GM12878 (cell line): ENCODE measurements around the gene ANO9. TPM values are rescaled to one million over a fixed set of nuclear protein-coding genes. Genes with fewer than 3 reads are reported as not detected.

Experiments
- ATAC-seq: fragments of 200-7000 bp; cut with Tn5 transposase; 3 replicates; pipeline ENCODE4 v1.9.1; 2020; ENCODE audit warnings: mild to moderate bottlenecking, moderate library complexity
- BruUV-seq: library from RNA; stranded (reverse); fragments of 400-500 nt; replicated peaks from 2 replicates; lab custom pipeline; 2021; lab: Mats Ljungman, UMichigan
- CTCF ChIA-PET: fragments of 300-600 bp; sonication (Branson Sonifier 250); formaldehyde crosslinking; extraction: SDS; loops from one replicate; lab custom pipeline; 2021; ENCODE audit warnings: inconsistent platforms; lab: Yijun Ruan, JAX
- POLR2A ChIA-PET: fragments of 350-600 bp; formaldehyde crosslinking; extraction: SDS; loops from one replicate; lab custom pipeline; 2021; ENCODE audit warnings: inconsistent platforms; lab: Charles Lee
- RAD21 ChIA-PET: fragments of 300-600 bp; sonication (Branson Sonifier 250); formaldehyde crosslinking; loops from one replicate; lab custom pipeline; 2023; ENCODE audit warnings: antibody characterized with exemption; ENCODE audit not compliant: unreplicated experiment; lab: Charles Lee
- SMC1A ChIA-PET: fragments of 300-600 bp; sonication (Branson Sonifier 250); formaldehyde crosslinking; loops from one replicate; lab custom pipeline; 2023; ENCODE audit not compliant: unreplicated experiment, uncharacterized antibody; lab: Charles Lee
- DNase-seq: peaks from one replicate; pipeline ENCODE4 v3.0.0-alpha.2; 2011; ENCODE audit warnings: low read depth, low spot score
- FAIRE-seq: peaks from 3 replicates; lab custom pipeline; 2011; peaks lifted over from hg19 to GRCh38; lab: Jason Lieb, UNC
- H2AFZ ChIP-seq: 2 replicates; pipeline ENCODE4 v1.6.0; 2011; ENCODE audit warnings: low read depth, low read length, control low read depth; ENCODE audit not compliant: control insufficient read depth
- H3K27ac ChIP-seq: 2 replicates; pipeline ENCODE4 v1.5.1; 2011; ENCODE audit warnings: control low read depth; ENCODE audit not compliant: control insufficient read depth, insufficient read depth
- H3K27me3 ChIP-seq, 2 experiments: replicated peaks in 1 of 2; 2 replicates each; pipeline versions ENCODE4 v1.6.0 to v1.6.1; 2011; ENCODE audit warnings: low read length in 1 of 2; ENCODE audit not compliant: control insufficient read depth in 2 of 2, insufficient read depth in 2 of 2
- H3K36me3 ChIP-seq, 2 experiments: 2 replicates each; pipeline ENCODE4 v1.5.1; 2011; ENCODE audit warnings: low read length in 1 of 2; ENCODE audit not compliant: control insufficient read depth in 2 of 2, insufficient read depth in 2 of 2
- H3K4me1 ChIP-seq: 2 replicates; pipeline ENCODE4 v1.6.1; 2011; ENCODE audit warnings: mild to moderate bottlenecking, low read length, moderate library complexity, mixed read lengths; ENCODE audit not compliant: control insufficient read depth, insufficient read depth
- H3K4me2 ChIP-seq: 2 replicates; pipeline ENCODE4 v1.6.0; 2011; ENCODE audit warnings: control low read depth; ENCODE audit not compliant: control insufficient read depth, insufficient read depth
- H3K4me3 ChIP-seq: fragments of 200-600 bp; sonication (generic); 2 replicates; pipeline ENCODE4 v1.5.1; 2016
- H3K79me2 ChIP-seq: 2 replicates; pipeline ENCODE4 v1.6.0; 2011; ENCODE audit warnings: low read length; ENCODE audit not compliant: control insufficient read depth, insufficient read depth
- H3K9ac ChIP-seq: 2 replicates; pipeline ENCODE4 v1.8.0; 2011; ENCODE audit warnings: low read length, control low read depth, mixed read lengths; ENCODE audit not compliant: control insufficient read depth, insufficient read depth
- H3K9me3 ChIP-seq: replicated peaks from 3 replicates; pipeline ENCODE4 v1.5.1; 2011; ENCODE audit warnings: mild to moderate bottlenecking, low read length; ENCODE audit not compliant: control insufficient read depth, insufficient read depth
- H4K20me1 ChIP-seq: 2 replicates; pipeline ENCODE4 v1.6.0; 2011; ENCODE audit not compliant: control insufficient read depth, insufficient read depth
- E2F4 ChIP-seq: IDR thresholded peaks from 2 replicates; pipeline ENCODE4 v1.6.1; 2012; ENCODE audit warnings: low read depth, low read length, improper control_type of control experiment
- ELK1 ChIP-seq: IDR thresholded peaks from 2 replicates; pipeline ENCODE4 v1.6.1; 2012; ENCODE audit warnings: low read depth, low read length, improper control_type of control experiment
- FOS ChIP-seq: IDR thresholded peaks from 3 replicates; pipeline ENCODE4 v1.6.1; 2011; ENCODE audit warnings: borderline replicate concordance; ENCODE audit not compliant: insufficient read length; ENCODE audit errors: extremely low read depth
- MEF2B ChIP-seq: fragments of 450-650 bp; IDR thresholded peaks from 2 replicates; pipeline ENCODE4 v1.6.1; 2018; ENCODE audit warnings: mild to moderate bottlenecking, moderate library complexity; ENCODE audit not compliant: partially characterized antibody, poor library complexity, severe bottlenecking
- POU2F2 ChIP-seq: IDR thresholded peaks from 3 replicates; pipeline ENCODE4 v1.6.1; 2011; ENCODE audit warnings: low read depth, mild to moderate bottlenecking, low read length, borderline replicate concordance
- REST ChIP-seq: IDR thresholded peaks from 2 replicates; pipeline ENCODE4 v1.6.1; 2012; ENCODE audit warnings: mild to moderate bottlenecking, low read depth, low read length
- SIX5 ChIP-seq: IDR thresholded peaks from 2 replicates; pipeline ENCODE4 v1.6.1; 2011; ENCODE audit warnings: mild to moderate bottlenecking, low read depth, low read length, moderate library complexity; ENCODE audit not compliant: severe bottlenecking
- USF1 ChIP-seq: IDR thresholded peaks from 2 replicates; pipeline ENCODE4 v1.6.1; 2011; ENCODE audit warnings: borderline replicate concordance, low read depth, mild to moderate bottlenecking, moderate library complexity, mixed read lengths, low read length; ENCODE audit not compliant: insufficient read depth; ENCODE audit errors: extremely low read length
- WGBS: methylation state at CpG from one replicate; pipeline ENCODE4 v1.1.6; 2016; ENCODE audit warnings: low lambda C conversion rate; ENCODE audit not compliant: insufficient replicate concordance, insufficient coverage; ENCODE audit errors: missing lambda C conversion rate; 5-methylcytosine and 5-hydroxymethylcytosine counted together
- in situ Hi-C: fragments of 300-500 bp; cut with MboI; formaldehyde crosslinking; loops from 9 replicates; pipeline ENCODE4 v1.14.3; 2018; ENCODE audit warnings: mixed read lengths
- intact Hi-C: fragments of 100-400 bp; cut with micrococcal nuclease; formaldehyde crosslinking; loops from one replicate; pipeline ENCODE4 v1.14.2; 2022; ENCODE audit not compliant: unreplicated experiment
- polyA plus RNA-seq, 11 experiments: library from polyadenylated mRNA; depleted of rRNA in 4 of 11; unstranded in 6 of 11; stranded (reverse) in 5 of 11; fragments of >200 nt; fragmentation: Nextera tagmentation in 4 of 11; fragmentation: Illumina TruSeq in 1 of 11; extraction: Ambion mirVana in 4 of 11; extraction: Trizol in 1 of 11; gene quantifications; 1 replicate in 1 of 11; 2 replicates in 10 of 11; pipeline versions ENCODE4 v1.2.1 to v1.2.3, GENCODE V29; 2011 to 2016; ENCODE audit warnings: inconsistent platforms in 2 of 11, missing spikeins in 2 of 11, low read depth in 1 of 11
- total RNA-seq, 4 experiments: library from RNA; depleted of rRNA in 3 of 4; stranded (reverse); fragments of >200 nt in 3 of 4; fragmentation: Illumina TruSeq in 1 of 4; extraction: Trizol in 1 of 4; gene quantifications; 2 replicates each; pipeline versions ENCODE4 v1.2.1 to v1.2.3, GENCODE V29; 2013 to 2021

ANO9 gene
- total and polyA plus RNA-seq, 10 of the 15 experiments (the other 5 are each of a cell fraction or from before 2014, with no cell fraction given), result 0.21 to 42.3 (median 12.0) TPM

- in situ Hi-C loops, result no loop called here
- ChIA-PET RAD21 (no interaction called here), POLR2A (no interaction called here), SMC1A (no interaction called here), CTCF (no interaction called here)
- Histone ChIP-seq H3K4me1 (no peaks in the 10 kb centered on the region), H4K20me1 (no peaks in the 10 kb centered on the region), H3K4me2 (no peak overlapping the region), H3K9me3 (no peaks in the 10 kb centered on the region), H3K27ac (no peak overlapping the region), H3K9ac (no peak overlapping the region), H2AFZ (no peak overlapping the region), H3K36me3 (no peaks in the 10 kb centered on the region; a peak in 1 of 4 replicates), H3K4me3 (no peak overlapping the region), H3K27me3 (no peaks in the 10 kb centered on the region), H3K79me2 (no peaks in the 10 kb centered on the region)
- FAIRE-seq (no peak), ATAC-seq (no peak), DNase-seq (no peak)
- no peak for TF ChIP-seq SIX5
- no peak for TF ChIP-seq FOS
- no peak for TF ChIP-seq POU2F2
- intact Hi-C loops, result no loop called here
- BruUV-seq, result no TSS peak
- WGBS, result over 99% methylated on average over 9 of the region's 9 CpGs
Measured at GRCh38 chr11:475941-476340, 34.1 kb upstream of the ANO9 start.

- Histone ChIP-seq H3K79me2 (no peaks in the 10 kb centered on the region), H3K4me3 (no peak overlapping the region), H3K4me1 (no peaks in the 10 kb centered on the region), H3K27ac (no peak overlapping the region), H3K9me3 (no peaks in the 10 kb centered on the region), H3K36me3 (no peaks in the 10 kb centered on the region; a peak in 1 of 4 replicates), H3K27me3 (no peaks in the 10 kb centered on the region), H2AFZ (no peak overlapping the region), H3K4me2 (no peak overlapping the region), H3K9ac (no peak overlapping the region), H4K20me1 (no peaks in the 10 kb centered on the region)
- in situ Hi-C loops (no loop called here), intact Hi-C loops (no loop called here)
- ChIA-PET POLR2A (no interaction called here), RAD21 (no interaction called here), CTCF (no interaction called here), SMC1A (no interaction called here)
- FAIRE-seq (no peak), DNase-seq (no peak), ATAC-seq (no peak)
- BruUV-seq, result no TSS peak
- WGBS, result 99% methylated on average over 47 of the region's 48 CpGs
- no peak for TF ChIP-seq POU2F2
- TF ChIP-seq USF1, result no peak
- TF ChIP-seq REST, result no peak
- TF ChIP-seq MEF2B, result no peak
- TF ChIP-seq ELK1, result no peak
- no peak for TF ChIP-seq E2F4
Measured at GRCh38 chr11:474914-475506, 33.2 kb upstream of the ANO9 start.
